ENCODE measurements around the gene HSD17B14.
A peak's percentile ranks its signal among the peaks of the same experiment; 100 is the strongest.

Gene HSD17B14

DNA sequence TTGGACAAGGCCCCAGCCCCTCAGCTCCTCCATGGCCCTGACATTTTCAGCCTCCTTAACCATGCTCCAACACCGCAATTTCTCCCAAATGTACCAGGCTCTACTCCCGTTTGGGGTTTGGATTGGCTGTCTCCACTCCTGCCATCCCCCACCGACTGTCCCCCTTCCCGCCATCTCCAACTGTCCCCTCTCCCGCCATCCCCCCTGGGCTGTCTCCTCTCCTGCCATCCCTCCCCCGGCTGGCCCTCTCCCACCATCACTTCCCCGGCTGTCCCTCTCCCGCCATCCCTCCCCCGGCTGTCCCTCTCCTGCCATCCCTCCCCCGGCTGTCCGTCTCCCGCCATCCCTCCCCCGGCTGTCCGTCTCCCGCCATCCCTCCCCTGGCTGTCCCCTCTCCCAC lies 30.8 kb downstream of the HSD17B14 start:
- DNase-seq (ENCODE audit: insufficient read length, low spot score) (no peak), FAIRE-seq (no peak)
- TF ChIP-seq POLR2A (IDR thresholded peaks at IDR 0.05; ENCODE audit: low read depth, low read length) = no peak
- no peak for TF ChIP-seq POU2F2 (IDR thresholded peaks at IDR 0.05; ENCODE audit: low read depth, low read length)
- no peak for TF ChIP-seq SPI1 (IDR thresholded peaks at IDR 0.05; ENCODE audit: low read depth, low read length)
- no peak for TF ChIP-seq POLR2AphosphoS5 (IDR thresholded peaks at IDR 0.05; ENCODE audit: low read depth, low read length)
- no peak for TF ChIP-seq PAX5 (IDR thresholded peaks at IDR 0.05; ENCODE audit: insufficient read depth, low read length, severe bottlenecking)
- no peak for TF ChIP-seq TAF1 (IDR thresholded peaks at IDR 0.05; ENCODE audit: low read depth, low read length)

DNA sequence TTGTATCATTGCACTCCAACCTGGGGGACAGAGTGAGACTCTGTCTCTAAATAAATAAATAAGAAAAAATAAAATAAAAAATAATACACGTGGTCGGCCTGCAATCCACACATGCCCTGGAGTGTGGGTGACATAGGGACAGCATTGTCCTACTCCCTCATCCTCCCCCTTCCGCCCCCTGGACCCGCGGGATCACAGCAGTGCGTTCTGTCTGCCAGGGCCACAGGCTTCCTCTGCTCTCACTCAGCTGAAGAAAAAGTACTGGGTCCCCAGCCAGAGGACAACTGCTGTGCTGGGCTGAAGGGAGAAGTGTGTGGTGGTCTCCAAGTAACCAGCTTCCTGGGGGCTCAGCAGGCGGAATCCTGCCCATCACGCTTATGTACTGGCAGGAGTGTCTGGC lies 31.8 kb downstream of the HSD17B14 start:
- TF ChIP-seq POLR2A (IDR thresholded peaks at IDR 0.05; ENCODE audit: low read depth, low read length) = no peak
- DNase-seq (ENCODE audit: insufficient read length, low spot score) (no peak), FAIRE-seq (no peak)

DNA sequence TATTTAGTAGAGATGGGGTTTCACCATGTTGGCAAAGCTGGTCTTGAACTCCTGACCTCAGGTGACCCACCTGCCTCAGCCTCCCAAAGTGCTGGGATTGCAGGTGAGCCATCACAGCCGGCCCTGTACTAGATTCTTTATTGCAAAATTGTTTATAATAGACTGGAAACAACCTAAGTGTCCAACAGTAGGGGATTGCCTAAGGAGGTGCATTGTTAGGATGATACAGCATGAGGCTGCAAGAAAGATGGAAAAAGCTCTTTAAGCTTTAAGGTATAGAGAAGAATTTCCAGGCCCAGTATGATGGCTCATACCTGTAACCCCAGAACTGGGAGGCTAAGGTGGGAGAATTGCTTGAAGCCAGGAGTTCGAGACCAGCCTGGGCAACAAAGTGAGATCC lies 33.7 kb downstream of the HSD17B14 start:
- FAIRE-seq = no peak
- DNase-seq (ENCODE audit: insufficient read length, low spot score) = no peak
- TF ChIP-seq PAX5 (IDR thresholded peaks at IDR 0.05; ENCODE audit: insufficient read depth, low read length, severe bottlenecking) (no peak), POLR2AphosphoS5 (IDR thresholded peaks at IDR 0.05; ENCODE audit: low read depth, low read length) (no peak), POU2F2 (IDR thresholded peaks at IDR 0.05; ENCODE audit: low read depth, low read length) (no peak), POLR2A (IDR thresholded peaks at IDR 0.05; ENCODE audit: low read depth, low read length) (no peak), TAF1 (IDR thresholded peaks at IDR 0.05; ENCODE audit: low read depth, low read length) (no peak), SPI1 (IDR thresholded peaks at IDR 0.05; ENCODE audit: low read depth, low read length) (no peak)

DNA sequence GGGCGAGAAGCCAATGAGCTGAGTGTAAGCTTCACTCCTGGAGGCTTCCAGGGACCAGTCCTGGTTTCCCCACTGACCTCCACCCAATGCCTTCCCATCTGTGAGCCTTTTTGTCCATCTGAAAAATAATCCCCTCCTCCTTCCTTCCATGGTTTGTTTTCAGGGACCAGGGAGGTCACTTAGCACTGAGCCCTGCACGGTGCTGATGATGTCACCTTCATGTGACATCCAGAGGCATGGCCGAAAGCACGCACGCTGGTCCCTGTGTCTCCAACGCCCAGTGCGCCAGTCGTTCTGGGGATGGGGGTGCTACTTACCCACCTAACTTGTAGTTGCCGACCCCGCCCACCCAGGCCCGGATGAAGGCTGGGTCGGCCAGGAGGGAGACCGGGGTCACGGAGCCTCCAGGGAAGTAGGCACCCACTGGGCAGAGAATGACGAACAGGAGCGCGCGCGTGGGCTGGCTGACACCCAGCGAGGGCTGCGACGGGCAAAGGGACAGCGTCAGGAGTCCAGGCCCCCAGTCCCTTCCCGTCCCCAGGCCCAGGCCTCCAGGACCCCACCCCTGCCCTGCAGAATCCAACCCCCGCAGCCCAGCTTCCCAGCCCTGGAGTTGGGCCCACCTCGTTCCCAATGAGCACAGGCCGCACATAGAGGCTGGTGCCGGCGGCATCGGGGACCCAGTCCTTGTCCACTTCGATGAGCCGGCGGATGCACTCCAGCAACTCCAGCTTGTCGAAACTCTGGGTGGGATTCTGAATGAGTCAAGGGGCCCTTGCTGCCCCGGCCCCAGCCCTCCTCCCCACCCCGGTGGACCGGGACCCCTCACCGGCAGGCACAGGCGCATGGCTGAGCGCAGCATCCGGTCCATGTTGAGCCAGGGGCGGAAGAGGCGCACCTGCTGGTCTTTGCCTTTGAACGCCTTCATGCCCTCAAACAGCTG lies 36.7 kb downstream of the HSD17B14 start:
- no peak for FAIRE-seq

DNA sequence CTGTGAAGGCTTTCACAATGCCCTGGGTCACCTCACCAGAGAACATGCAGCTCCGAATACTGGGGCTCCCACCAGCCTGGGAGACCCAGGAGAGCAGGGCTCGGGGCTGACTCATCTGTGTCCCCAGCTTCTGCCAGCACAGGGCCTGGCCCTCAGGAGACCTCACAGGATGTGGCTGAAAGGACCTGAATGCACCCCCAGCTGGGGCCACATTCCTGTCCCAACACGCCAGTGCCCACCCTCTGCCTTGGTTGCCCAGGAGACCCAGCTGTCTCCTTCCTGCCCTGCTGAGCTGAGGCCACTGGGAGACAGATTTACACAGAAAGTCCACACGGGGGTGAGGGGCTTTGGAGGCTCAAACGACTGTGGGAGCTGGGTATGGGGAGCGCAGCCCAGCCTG lies 37.4 kb downstream of the HSD17B14 start:
- TF ChIP-seq POU2F2 (IDR thresholded peaks at IDR 0.05; ENCODE audit: low read depth, low read length) (no peak), POLR2AphosphoS5 (IDR thresholded peaks at IDR 0.05; ENCODE audit: low read depth, low read length) (no peak), POLR2A (IDR thresholded peaks at IDR 0.05; ENCODE audit: low read depth, low read length) (no peak), SPI1 (IDR thresholded peaks at IDR 0.05; ENCODE audit: low read depth, low read length) (no peak), PAX5 (IDR thresholded peaks at IDR 0.05; ENCODE audit: insufficient read depth, low read length, severe bottlenecking) (no peak), TAF1 (IDR thresholded peaks at IDR 0.05; ENCODE audit: low read depth, low read length) (no peak)
- no peak for FAIRE-seq

More for the DNA sequence above, 36.7 kb downstream of the HSD17B14 start:
- TF ChIP-seq POLR2A (IDR thresholded peaks at IDR 0.05; ENCODE audit: low read depth, low read length) (no peak), TAF1 (IDR thresholded peaks at IDR 0.05; ENCODE audit: low read depth, low read length) (no peak), PAX5 (IDR thresholded peaks at IDR 0.05; ENCODE audit: insufficient read depth, low read length, severe bottlenecking) (no peak), SPI1 (IDR thresholded peaks at IDR 0.05; ENCODE audit: low read depth, low read length) (no peak), POLR2AphosphoS5 (IDR thresholded peaks at IDR 0.05; ENCODE audit: low read depth, low read length) (no peak), POU2F2 (IDR thresholded peaks at IDR 0.05; ENCODE audit: low read depth, low read length) (no peak)
- DNase-seq (ENCODE audit: insufficient read length, low spot score) = no peak

DNA sequence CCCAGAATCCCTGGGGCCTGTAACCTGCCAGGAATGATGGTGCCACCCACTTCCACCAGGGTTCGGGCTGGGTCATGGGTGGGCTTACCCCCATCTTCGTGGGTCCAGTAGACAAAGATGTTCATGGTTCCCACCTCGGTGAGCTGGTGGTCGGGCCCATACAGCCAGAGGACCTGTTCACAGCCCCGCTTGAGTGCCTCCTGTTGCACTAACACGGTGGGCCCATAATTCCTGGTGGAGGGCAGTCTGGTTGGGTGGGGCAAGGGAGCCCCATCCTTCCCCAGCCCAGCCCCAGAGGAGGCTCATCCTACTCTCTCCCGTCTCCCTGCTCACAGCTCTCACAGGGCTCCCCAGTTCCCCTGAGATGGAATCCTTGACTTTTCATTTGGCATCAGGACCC lies 39.2 kb downstream of the HSD17B14 start:
- DNase-seq (ENCODE audit: insufficient read length, low spot score) = no peak
- no peak for TF ChIP-seq POU2F2 (IDR thresholded peaks at IDR 0.05; ENCODE audit: low read depth, low read length)
- no peak for TF ChIP-seq PAX5 (IDR thresholded peaks at IDR 0.05; ENCODE audit: insufficient read depth, low read length, severe bottlenecking)
- no peak for TF ChIP-seq POLR2AphosphoS5 (IDR thresholded peaks at IDR 0.05; ENCODE audit: low read depth, low read length)
- TF ChIP-seq SPI1 (IDR thresholded peaks at IDR 0.05; ENCODE audit: low read depth, low read length) = no peak
- no peak for FAIRE-seq

More for the DNA sequence above, 37.4 kb downstream of the HSD17B14 start:
- no peak for DNase-seq (ENCODE audit: insufficient read length, low spot score)

DNA sequence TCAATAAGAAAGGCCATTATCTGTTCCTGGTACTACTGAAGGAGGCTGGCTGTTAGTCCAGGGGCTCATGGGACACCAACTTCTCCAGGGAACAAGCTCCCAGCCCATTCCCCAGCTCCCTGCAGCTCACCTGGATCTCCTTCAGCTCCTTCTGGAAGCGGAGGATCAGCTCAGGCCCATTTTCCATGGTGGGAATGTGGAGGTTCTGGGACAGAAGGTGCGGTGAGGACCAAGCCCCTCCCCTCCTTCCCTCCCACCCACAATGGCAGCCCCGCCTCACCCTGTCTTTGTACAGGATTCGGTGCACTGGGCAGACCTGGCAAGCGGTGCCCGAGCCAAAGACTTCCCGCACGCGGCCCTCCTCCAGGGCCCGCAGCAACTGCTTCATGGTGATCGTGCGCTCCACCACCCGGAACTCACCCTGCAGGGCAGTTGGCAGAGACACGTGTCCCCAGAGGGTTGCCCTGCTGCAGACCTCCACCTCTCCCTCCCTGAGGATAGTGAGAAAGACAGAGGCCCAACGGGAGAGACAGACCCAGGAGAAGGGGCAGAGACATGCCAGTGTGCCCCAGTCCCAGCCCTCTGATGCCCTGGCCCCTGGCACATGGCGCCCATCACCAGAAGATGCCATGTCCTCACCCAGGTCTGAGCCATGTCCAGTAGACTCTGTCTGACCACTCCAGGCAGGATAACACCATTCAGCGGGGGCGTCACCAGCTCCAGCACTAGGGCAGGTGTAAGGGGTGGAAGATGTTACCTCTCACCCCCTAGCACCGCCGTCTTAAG lies 39.8 kb downstream of the HSD17B14 start:
- TF ChIP-seq PAX5 (IDR thresholded peaks at IDR 0.05; ENCODE audit: insufficient read depth, low read length, severe bottlenecking) (no peak), TAF1 (IDR thresholded peaks at IDR 0.05; ENCODE audit: low read depth, low read length) (no peak), SPI1 (IDR thresholded peaks at IDR 0.05; ENCODE audit: low read depth, low read length) (no peak), POLR2A (IDR thresholded peaks at IDR 0.05; ENCODE audit: low read depth, low read length) (no peak), POU2F2 (IDR thresholded peaks at IDR 0.05; ENCODE audit: low read depth, low read length) (no peak), POLR2AphosphoS5 (IDR thresholded peaks at IDR 0.05; ENCODE audit: low read depth, low read length) (no peak)
- FAIRE-seq (no peak), DNase-seq (ENCODE audit: insufficient read length, low spot score) (no peak)

DNA sequence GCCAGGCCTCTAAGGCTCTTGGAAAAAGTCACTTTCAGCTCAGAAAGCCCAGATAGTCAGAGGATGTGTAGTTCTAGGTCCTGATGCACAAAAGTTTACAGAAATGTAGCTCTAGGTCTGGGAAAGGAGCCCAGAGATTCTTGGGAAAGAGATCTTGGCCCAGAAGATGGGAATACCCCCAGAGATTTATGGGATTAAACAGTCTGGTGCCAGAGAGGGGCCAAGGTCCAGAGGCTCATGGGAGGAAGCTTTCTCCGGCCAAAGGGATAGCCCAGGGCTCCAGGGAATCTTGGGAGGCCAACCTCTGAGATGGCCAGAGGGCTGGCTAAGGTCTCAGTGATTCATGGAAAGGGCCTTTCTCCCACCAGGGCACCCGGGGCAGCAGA lies 40.6 kb downstream of the HSD17B14 start:
- TF ChIP-seq PAX5 (IDR thresholded peaks at IDR 0.05; ENCODE audit: insufficient read depth, low read length, severe bottlenecking) (no peak), TAF1 (IDR thresholded peaks at IDR 0.05; ENCODE audit: low read depth, low read length) (no peak), POU2F2 (IDR thresholded peaks at IDR 0.05; ENCODE audit: low read depth, low read length) (no peak), POLR2AphosphoS5 (IDR thresholded peaks at IDR 0.05; ENCODE audit: low read depth, low read length) (no peak), SPI1 (IDR thresholded peaks at IDR 0.05; ENCODE audit: low read depth, low read length) (no peak), POLR2A (IDR thresholded peaks at IDR 0.05; ENCODE audit: low read depth, low read length) (no peak)
- FAIRE-seq = no peak
- no peak for DNase-seq (ENCODE audit: insufficient read length, low spot score)

DNA sequence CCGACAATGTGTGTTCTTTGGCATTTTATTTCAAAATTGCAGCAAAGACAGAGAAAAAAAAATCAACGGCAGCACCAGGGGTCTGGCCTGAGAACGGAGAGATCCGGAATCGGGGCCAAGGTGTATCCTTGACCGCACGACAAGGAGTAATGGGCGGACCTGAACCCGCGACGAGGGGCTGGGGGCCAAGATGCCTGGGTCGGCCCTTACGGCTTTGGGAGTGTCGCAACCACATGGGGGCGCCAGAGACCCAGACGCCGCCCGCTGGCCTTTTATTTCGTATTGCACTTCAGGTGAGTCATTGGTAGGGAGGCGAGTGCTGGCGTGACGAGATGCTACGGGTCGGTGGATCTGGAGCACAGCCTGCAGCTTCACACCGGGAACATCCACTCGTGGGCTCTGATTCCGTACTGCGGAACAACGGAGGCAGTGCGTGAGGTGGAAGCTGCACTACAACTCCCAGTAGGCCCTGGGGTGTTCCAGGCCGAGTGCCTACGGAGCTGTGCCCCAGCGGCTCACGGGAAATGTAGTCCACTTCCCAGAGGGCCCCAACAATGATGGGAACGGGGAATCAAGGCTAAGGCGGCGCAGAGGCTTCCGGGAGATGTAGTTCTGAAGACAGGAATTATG lies 41.1 kb downstream of the HSD17B14 start:
- peak; percentile 90 for DNase-seq (ENCODE audit: insufficient read length, low spot score)
- peak; percentile 99 for FAIRE-seq
- no peak for TF ChIP-seq POLR2AphosphoS5 (IDR thresholded peaks at IDR 0.05; ENCODE audit: low read depth, low read length)
- peak; percentile 37 for TF ChIP-seq PAX5 (IDR thresholded peaks at IDR 0.05; ENCODE audit: insufficient read depth, low read length, severe bottlenecking)
- peak; percentile 46; the same call in 1 of the 2 replicates for TF ChIP-seq POU2F2 (IDR thresholded peaks at IDR 0.05; ENCODE audit: low read depth, low read length)
